NCI-H187 treated with DMSO at 0.1 percent for 48 hours (cell line): ENCODE data around the gene ABTB2.

ENCODE experiments used
- DNase-seq: peaks from one replicate; lab custom pipeline; 2025; lab: John Stamatoyannopoulos, UW

The ABTB2 gene

GRCh38 chr11:34341931-34342533 lies 15.8 kb downstream of the ABTB2 start:
- DNase-seq: peak; percentile 91

- DNase-seq: no peak
Observed at GRCh38 chr11:34341096-34341495, 16.7 kb downstream of the ABTB2 start.

- no peak for DNase-seq
Observed at GRCh38 chr11:34340653-34341052, 17.2 kb downstream of the ABTB2 start.

- no peak for DNase-seq
Observed at GRCh38 chr11:34339149-34340064, 18.4 kb downstream of the ABTB2 start.

GRCh38 chr11:34337016-34337415 lies 20.8 kb downstream of the ABTB2 start:
- peak; percentile 79 for DNase-seq

GRCh38 chr11:34335801-34336200 lies 22.0 kb downstream of the ABTB2 start:
- no peak for DNase-seq

GRCh38 chr11:34335331-34335730 lies 22.5 kb downstream of the ABTB2 start:
- no peak for DNase-seq

GRCh38 chr11:34333787-34334186 lies 24.0 kb downstream of the ABTB2 start:
- no peak for DNase-seq

- DNase-seq: no peak
Observed at GRCh38 chr11:34332524-34332923, 25.3 kb downstream of the ABTB2 start.

- DNase-seq: no peak
Observed at GRCh38 chr11:34331736-34332135, 26.1 kb downstream of the ABTB2 start.

- DNase-seq: no peak
Observed at GRCh38 chr11:34331329-34331728, 26.5 kb downstream of the ABTB2 start.

- DNase-seq: no peak
Observed at GRCh38 chr11:34330653-34331052, 27.2 kb downstream of the ABTB2 start.

GRCh38 chr11:34329876-34330275 lies 27.9 kb downstream of the ABTB2 start:
- DNase-seq: no peak

- no peak for DNase-seq
Observed at GRCh38 chr11:34328632-34328910, 29.2 kb downstream of the ABTB2 start.

- no peak for DNase-seq
Observed at GRCh38 chr11:34327804-34328631, 29.8 kb downstream of the ABTB2 start.

GRCh38 chr11:34324466-34324865 lies 33.3 kb downstream of the ABTB2 start:
- no peak for DNase-seq

- no peak for DNase-seq
Observed at GRCh38 chr11:34323601-34324000, 34.2 kb downstream of the ABTB2 start.

GRCh38 chr11:34318111-34319037 lies 39.4 kb downstream of the ABTB2 start:
- DNase-seq: no peak

- no peak for DNase-seq
Observed at GRCh38 chr11:34317666-34318065, 40.1 kb downstream of the ABTB2 start.

- no peak for DNase-seq
Observed at GRCh38 chr11:34317036-34317360, 40.8 kb downstream of the ABTB2 start.

- DNase-seq: no peak
Observed at GRCh38 chr11:34316347-34317035, 41.3 kb downstream of the ABTB2 start.
